HG02763 (cell line): ENCODE results near the gene KRTAP1-3.
"Not testable (repeated sequence)": the region's sequence is repeated elsewhere in the genome, so short reads cannot be mapped to it uniquely, and the experiment has no call there.

Source experiments
- ATAC-seq: cut with Tn5 transposase; IDR thresholded peaks from one replicate; pipeline ENCODE4 v1.9.1; 2021; ENCODE audit warnings: mild to moderate bottlenecking, moderate library complexity; ENCODE audit not compliant: unreplicated experiment

The KRTAP1-3 gene

DNA sequence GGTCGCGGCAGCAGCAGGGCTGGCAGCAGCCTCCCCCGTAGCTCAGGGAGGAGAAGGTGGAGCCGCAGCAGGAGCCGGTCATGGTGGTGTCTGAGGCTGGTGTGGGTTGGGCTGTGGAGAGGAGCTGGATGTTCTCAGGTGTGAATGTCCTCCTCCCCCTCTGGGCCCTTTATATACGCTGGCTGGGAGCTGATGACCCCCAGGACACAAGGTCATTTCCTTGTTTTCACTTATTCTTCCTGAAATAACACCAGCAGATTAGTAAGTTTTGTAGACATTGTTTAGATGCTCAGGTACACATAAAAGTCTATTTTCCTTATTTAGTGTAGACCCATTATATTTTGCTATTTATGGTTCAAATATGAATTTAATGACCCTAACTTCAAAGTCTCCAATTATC is 20.5 kb upstream of the KRTAP1-3 start, which contains the start of gene KRTAP2-2:
Gene KRTAP2-2, minus strand, starts transcription at position 101 of the 400 bp plus-strand sequence. Its CDS starts 19 bp downstream, at position 82.
- ATAC-seq: not testable (repeated sequence)

DNA sequence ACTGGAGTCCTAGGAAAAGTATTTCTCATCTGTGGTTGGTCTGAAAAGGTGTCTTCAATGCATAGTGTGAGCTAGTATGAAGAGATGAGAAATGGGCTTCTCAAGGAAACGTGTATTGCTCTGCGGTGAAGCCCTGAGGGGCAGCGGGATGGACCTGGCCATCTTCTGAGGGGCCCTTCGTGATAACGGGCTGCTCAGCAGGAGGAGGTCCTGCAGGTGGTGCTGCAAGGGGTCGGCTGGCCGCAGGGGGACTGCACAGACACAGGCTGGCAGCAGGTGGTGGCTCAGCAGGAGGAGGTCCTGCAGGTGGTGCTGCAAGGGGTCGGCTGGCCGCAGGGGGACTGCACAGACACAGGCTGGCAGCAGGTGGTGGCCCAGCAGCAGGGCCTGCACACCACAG is 19.9 kb upstream of the KRTAP1-3 start:
- ATAC-seq: not testable (repeated sequence)

DNA sequence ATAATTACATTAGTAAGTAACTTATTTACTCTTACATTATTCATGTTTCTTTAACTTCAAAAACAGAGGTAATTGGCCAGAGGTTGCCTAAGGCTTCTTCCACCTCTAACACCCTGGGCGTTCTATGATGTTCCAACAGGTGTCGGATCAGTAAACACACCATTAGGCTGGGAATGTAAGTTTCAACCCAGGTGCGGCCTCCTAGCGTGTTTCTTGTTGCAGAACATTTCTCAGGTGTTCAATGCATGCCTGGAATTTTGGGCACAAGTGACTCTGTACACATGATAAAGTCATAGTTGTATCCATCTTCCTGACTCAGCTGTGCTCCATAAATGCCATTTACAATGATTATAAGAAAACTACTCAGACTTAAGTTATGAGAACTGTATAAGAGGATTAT is 19.4 kb upstream of the KRTAP1-3 start:
- no peak for ATAC-seq

DNA sequence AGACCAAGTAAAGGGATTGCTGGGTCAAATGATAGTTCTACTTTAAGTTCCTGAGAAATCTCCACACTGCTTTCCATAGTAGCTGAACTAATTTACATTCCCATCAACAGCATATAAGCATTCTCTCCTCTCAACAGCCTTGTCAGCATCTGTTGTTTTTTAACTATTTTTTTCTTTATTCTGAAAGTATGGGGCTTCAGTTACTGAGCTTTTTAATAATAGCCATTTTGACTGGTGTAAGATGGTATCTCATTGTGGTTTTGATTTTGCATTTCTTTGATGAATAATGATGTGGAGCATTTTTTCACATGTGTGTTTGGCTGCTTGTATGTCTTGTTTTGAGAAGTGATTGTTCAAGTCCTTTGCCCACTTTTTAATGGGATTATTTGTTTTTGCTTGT is 17.9 kb upstream of the KRTAP1-3 start:
- no peak for ATAC-seq

DNA sequence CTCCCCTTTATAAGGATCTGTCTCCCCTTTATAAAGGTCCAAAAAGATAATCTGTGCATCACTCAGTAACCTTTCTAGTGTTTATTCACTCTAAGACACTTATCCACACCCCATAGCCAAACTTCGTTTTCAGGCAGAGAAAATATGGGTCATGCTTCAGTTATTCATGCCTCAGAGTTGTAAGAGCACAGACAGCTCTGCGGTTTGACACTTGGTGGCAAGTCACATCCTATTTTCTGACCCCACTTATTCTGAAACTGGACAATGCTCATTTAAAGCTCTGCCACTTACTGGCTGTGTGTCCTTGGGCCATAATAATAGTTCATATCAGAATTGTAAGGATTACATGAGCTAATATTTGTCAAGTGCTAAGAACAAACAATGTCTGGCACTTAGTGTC is 14.4 kb upstream of the KRTAP1-3 start:
- no peak for ATAC-seq

DNA sequence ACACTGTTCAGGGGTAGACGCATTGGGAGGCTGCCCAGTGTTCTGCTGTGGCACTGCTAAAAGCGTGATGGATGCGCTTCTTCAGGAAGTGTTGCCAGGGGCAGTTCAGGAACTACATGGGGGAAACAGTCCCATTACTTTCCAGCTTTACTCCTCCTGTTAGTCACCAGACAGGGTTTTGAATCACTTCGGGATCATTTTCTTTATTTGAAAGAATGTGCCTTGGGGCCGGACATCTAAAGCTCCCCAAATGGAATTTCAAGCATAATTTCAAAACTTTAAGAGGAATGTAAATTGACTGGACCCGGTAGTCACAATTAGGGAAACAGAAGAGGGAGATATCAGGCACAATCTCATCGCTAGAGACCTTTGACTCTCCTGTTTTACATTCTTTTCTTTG is 13.8 kb upstream of the KRTAP1-3 start:
- ATAC-seq: no peak

DNA sequence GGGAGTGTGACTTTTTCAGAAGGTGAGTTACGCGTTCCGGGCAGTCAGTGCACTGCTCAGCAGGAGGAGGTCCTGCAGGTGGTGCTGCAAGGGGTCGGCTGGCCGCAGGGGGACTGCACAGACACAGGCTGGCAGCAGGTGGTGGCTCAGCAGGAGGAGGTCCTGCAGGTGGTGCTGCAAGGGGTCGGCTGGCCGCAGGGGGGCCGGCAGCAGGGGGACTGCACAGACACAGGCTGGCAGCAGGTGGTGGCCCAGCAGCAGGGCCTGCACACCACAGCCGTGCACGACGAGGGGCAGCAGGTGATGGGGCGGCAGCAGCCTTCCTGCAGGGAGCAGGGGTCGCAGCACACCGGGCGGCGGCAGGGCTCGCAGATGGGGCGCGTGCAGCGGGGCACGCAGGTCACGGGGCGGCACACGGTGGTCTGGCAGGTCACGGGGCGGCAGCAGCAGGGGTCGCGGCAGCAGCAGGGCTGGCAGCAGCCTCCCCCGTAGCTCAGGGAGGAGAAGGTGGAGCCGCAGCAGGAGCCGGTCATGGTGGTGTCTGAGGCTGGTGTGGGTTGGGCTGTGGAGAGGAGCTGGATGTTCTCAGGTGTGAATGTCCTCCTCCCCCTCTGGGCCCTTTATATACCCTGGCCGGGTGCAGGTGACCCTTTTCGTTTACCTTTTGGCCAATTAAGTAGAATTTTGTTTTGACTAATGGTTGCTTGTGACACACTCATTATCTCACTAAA is 12.2 kb upstream of the KRTAP1-3 start, which contains the start of gene KRTAP2-1:
Gene KRTAP2-1, minus strand, starts transcription at position 582 of the 731 bp plus-strand sequence. Its CDS starts 49 bp downstream, at position 533.
- not testable (repeated sequence) for ATAC-seq

DNA sequence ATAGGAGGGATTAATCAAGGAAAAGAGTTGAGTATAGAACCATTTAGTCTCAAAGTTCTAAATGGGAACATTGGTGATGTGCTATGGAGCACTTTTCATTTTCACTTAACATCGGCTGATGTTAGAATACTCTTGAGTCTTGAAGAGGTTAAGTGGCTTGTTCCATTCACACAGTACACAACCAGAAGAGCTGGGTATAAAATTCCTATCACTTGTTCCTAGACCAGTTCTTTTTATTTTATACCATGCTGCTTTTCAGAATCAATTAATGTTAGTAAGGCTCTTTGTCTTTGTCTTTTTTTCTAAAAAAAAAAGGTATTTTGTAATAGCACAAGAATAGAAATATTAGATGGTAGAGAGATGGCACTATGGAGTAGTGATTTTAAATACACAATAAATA is 8.3 kb upstream of the KRTAP1-3 start:
- no peak for ATAC-seq

DNA sequence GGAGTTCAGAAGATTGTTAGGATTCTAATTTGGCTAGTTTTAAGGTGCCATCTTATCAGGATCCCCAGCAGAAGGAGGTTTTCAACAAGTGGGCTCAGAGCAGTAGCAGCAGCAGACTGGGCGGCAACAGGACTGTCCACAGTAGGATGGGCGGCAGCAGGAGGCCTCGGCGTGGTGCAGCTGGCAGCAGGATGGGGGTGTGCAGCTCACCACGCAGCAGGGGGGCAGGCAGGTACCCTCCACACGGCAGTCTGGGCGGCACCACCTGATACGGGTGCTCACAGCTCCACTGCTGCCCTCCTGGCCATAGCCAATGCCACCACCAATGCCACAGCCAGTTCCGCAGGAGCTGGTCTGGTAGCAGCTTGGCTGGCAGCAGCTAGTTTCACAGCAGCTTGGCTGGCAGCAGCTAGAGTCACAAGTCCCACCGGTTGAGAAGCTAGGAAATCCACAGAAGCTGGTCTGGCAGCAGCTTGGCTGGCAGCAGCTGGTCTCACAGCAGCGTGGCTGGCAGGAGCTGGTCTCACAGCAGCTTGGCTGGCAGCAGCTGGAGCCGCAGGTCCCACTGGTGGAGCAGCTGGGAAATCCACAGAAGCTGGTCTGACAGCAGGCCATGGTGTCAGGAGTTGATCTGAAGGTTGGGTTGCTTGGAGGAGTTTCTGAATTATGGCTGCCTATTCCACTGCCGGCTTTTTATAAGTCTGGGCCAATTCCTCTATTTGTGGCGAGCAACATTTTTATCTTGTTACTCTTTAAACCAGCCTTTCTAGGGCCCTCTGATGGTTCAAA is 6.3 kb upstream of the KRTAP1-3 start, which contains the start of gene KRTAP1-1:
Gene KRTAP1-1, minus strand, starts transcription at position 668 of the 789 bp plus-strand sequence. Its CDS starts 53 bp downstream, at position 615.
- not testable (repeated sequence) for ATAC-seq

DNA sequence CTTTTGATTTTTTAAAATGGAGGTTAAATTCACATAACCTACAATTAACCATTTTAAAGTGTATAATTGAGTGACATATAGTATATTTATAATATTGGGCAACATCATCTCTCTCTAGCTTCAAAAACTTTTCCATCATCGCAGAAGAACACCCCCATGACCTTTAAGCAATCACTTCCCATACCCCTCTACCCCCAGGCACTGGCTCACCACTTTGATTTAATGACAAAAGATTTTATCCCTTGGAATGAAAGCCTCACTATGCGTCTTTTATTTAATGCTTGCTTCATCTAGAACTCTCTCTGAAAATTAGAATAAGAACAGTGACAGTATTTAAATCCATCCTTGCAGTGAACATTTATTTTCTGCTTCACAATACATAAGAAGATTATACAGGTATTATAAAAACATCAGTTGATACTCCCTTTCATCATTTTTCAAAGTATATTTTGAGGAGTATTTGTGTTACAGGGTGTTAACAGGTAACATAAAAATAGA is 3.2 kb upstream of the KRTAP1-3 start:
- no peak for ATAC-seq

DNA sequence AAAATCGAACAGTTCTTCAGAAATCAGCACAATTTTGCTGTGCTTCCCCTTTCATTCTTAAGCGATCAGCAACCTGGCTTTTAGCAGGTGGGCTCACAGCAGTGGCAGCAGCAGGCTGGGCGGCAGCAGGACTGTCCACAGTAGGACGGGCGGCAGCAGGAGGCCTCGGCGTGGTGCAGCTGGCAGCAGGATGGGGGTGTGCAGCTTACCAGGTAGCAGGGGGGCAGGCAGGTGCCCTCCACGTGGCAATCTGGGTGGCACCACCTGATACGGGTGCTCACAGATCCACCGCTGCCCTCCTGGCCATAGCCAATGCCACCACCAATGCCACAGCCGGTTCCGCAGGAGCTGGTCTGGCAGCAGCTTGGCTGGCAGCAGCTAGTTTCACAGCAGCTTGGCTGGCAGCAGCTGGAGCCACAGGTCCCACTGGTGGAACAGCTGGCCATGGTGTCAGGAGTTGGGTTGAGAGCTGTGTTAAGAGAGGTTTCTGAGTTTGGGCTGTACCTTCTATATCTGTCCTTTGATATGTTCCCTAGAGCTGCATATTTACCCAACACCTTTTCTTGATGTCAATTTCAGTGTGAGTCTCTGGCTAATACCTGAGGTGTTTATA is 4.9 kb downstream of the KRTAP1-3 start, which contains the start of gene KRTAP1-4:
Gene KRTAP1-4, minus strand, starts transcription at position 563 of the 613 bp plus-strand sequence. Its CDS starts 117 bp downstream, at position 446.
- ATAC-seq: no peak

DNA sequence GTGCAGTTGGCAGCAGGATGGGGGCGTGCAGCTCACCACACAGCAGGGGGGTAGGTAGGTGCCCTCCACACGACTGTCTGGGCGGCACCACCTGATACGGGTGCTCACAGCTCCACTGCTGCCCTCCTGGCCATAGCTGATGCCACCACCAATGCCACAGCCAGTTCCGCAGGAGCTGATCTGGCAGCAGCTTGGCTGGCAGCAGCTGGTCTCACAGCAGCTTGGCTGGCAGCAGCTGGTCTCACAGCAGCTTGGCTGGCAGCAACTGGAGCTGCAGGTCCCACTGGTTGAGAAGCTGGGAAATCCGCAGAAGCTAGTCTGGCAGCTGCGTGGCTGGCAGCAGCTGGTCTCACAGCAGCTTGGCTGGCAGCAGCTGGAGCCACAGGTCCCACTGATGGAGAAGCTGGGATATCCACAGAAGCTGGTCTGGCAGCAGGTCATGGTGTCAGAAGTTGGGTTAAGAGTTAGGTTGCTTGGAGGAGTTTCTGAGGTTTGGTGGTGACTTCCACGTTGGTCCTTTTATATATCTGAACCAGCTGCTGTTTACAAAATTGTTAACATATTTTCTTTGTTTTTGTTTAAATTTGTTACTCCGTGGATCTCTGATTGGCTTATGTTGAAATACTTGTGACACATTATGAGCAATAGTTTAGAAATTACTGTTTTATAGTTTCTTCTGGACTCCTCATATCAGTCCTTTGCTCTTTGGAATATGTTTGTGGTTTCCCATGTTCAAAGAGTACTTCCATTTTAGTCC is 7.8 kb downstream of the KRTAP1-3 start, which contains the start of gene KRTAP1-5:
Gene KRTAP1-5, minus strand, starts transcription at position 494 of the 757 bp plus-strand sequence. Its CDS starts 53 bp downstream, at position 441.
- ATAC-seq: no peak

DNA sequence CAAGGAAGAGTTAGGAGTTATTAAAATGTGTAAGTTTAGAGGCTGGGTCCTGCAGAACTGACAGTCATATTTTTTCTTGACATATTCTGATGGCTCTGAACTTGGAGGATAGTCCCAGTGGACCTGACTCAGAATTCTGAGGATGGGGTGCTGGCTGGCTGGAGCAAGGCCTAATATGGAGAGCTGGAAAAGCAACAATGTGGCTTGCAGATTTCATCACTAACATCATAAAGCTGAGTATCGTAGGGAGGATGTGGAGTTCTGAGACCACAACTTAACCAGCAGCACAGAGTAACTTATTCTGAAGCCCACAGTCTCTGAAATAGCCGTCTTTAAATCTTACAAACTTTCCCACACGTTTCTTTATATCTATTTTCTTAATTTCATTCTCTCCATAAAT is 10.0 kb downstream of the KRTAP1-3 start:
- no peak for ATAC-seq

DNA sequence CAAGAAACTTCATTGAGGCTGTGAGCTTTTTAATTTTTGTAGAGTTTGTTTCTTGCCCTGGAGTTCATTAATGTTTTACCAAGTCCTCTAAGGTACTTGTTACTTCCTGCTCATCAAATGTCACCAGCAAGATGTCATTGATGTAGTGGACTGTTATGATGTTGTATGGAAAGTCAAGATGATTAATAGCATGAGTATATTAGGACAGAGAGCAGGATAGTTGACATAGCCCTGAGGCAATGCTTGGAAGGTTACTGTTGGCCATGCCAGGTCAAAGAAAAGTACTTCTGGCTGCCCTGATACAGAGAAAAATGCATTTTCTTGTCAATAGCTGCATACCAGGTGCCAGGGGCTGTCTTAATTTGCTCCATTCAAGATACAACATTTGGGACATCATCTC is 14.3 kb downstream of the KRTAP1-3 start:
- ATAC-seq: no peak

DNA sequence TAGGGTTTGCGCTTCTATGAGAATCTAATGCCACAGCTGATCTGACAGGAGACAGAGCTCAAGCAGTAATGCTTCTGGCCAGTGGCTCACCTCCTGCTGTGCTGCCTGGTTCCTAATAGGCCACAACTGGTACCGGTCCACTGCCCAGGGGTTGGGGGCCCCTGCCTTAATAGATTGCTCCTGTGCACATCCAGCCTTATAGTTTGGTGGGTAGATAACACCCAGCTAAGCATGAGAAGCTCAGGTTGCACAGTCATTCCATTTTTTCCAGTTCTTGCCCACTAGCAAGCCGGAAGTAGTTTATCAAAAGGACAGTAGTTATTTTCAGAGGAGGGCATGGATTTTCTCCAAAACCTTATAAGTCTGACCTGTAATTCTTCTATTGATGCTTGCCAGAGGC is 15.3 kb downstream of the KRTAP1-3 start:
- ATAC-seq: no peak

DNA sequence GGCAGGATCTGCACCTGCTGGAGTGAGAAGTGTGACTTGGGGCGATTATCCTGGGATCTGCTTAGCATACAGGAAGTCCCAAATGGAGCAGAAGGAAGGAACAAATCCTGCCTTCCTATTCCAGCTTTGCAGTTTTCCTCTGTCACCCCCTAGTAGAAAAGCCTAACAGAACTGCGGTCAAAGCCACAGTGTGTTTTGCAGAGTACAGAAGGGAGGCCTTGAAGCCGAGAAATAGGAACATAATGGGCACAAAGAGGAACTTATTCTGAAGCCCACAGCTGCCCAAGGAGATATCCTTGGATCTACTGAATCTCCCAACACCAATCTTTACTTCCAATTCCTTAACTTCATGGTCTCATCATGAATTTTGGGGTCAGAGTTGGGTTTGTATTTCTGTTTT is 16.1 kb downstream of the KRTAP1-3 start:
- no peak for ATAC-seq

DNA sequence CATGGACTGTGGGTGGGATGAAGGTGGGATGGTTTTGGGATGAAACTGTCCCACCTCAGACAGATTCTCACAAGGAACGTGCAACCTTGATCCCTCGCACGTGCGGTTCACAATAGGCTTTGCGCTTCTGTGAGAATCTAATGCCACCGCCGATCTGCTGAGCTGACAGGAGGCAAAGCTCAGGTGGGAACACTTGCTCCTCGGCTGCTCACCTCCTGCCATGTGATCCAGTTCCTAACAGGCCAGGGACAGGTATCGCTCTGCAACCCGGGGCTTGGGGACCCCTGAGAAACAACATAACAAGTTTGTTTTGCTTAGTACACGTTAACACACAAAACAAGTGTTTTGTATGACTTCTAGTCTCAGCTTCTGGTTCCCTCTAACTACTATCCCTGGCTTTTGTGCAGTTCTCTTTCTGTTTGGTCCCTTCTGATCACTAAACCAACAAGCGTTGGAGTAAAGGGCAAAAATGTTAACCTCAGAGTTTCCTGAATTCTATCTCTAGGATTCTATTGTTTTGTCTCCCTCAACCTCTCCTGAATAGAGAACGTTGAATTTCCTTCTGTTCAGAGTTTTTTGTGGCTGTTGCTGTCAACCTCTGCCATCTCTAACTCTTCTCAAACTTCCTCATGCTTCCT is 18.0 kb downstream of the KRTAP1-3 start:
- no peak for ATAC-seq

DNA sequence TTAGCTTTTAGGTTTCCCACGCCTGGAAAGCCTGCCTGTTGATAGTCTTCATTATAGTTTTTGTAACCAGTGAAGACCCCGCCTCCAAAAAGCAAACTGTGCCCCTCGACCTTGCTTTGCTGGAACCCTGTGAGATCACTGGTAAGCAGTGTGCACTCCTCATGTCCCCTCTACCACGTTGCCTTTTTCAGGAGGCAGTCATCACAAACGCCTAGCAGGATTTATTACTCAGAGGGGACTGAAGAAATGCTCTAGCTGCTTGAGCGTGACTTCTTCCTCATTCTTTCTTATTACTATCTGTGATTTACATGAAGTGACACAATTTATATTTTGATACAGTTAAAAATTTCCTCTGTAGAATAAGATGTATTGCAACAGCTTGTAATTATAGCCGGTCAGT is 19.2 kb downstream of the KRTAP1-3 start:
- ATAC-seq: no peak

DNA sequence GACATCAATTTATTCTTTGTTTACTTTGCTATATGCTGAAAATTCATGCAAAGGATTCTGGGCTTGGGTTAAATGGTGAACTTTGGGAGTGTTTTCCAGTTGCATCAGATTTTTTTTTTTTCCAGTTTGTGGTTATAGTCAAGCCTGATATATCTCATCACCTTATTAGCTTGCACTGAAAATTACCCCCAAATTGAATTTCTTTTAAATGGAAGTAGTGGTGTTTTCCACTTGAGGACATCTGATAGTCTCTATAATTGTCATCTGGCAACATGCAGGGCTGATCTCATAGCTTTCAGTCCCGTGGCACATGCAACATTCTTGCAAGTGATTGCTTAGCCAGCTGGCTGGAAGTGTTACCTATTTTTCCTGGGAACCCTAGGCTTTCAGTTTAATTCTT is 21.1 kb downstream of the KRTAP1-3 start:
- no peak for ATAC-seq

DNA sequence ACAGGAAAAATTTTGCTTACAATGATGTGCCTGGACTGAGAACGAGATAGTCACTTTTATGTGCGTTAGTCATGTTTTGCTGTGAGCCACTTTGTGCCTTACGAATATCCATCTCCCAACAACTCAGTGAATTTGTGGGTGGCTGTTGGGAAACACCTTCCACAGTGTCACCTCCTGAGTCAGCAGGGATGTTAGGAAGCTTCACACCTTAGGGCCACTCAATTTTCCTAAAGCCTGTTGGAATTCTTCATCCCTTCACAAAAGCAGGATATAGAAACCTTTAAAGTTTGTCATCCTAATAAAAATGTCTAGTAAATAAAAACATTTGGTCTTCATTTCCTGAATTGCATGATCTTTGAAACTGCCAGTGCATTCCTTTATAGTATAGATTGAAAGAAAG is 21.5 kb downstream of the KRTAP1-3 start:
- no peak for ATAC-seq
